ENCODE measurements around the gene LPP.
"Not testable (repeated sequence)": the region's sequence is repeated elsewhere in the genome, so short reads cannot be mapped to it uniquely, and the experiment has no call there.

Gene LPP

GRCh38 chr3:188602111-188602510 lies 448.2 kb downstream of the LPP start:
- H3K9me3 Mint-ChIP-seq: no peaks in the 10 kb centered on the region
- no peaks in the 10 kb centered on the region for H3K27me3 Mint-ChIP-seq
- intact Hi-C loops (cut with micrococcal nuclease): no loop called here

GRCh38 chr3:188602620-188603019 lies 448.7 kb downstream of the LPP start:
- H3K9me3 Mint-ChIP-seq: no peaks in the 10 kb centered on the region
- H3K27ac Mint-ChIP-seq: no peak overlapping the region
- no peaks in the 10 kb centered on the region for H3K27me3 Mint-ChIP-seq
- H3K4me3 Mint-ChIP-seq: no peak overlapping the region
- intact Hi-C loops (cut with micrococcal nuclease): no loop called here
- peaks cover 27% of the 10 kb centered on the region for H3K4me1 Mint-ChIP-seq (ENCODE audit: low read depth)
- H3K36me3 Mint-ChIP-seq (ENCODE audit: low read depth): peaks cover 7% of the 10 kb centered on the region

More at GRCh38 chr3:188602111-188602510, 448.2 kb downstream of the LPP start:
- Mint-ChIP-seq H3K4me1 (ENCODE audit: low read depth) (peaks cover 26% of the 10 kb centered on the region), H3K4me3 (no peak overlapping the region), H3K27ac (no peak overlapping the region), H3K36me3 (ENCODE audit: low read depth) (peaks cover 7% of the 10 kb centered on the region)

GRCh38 chr3:188604651-188605050 lies 450.7 kb downstream of the LPP start:
- H3K36me3 Mint-ChIP-seq (ENCODE audit: low read depth): peaks cover 24% of the 10 kb centered on the region
- H3K27me3 Mint-ChIP-seq: no peaks in the 10 kb centered on the region

GRCh38 chr3:188605231-188605630 lies 451.3 kb downstream of the LPP start:
- no peak overlapping the region for H3K4me3 Mint-ChIP-seq
- intact Hi-C loops (cut with micrococcal nuclease): no loop called here
- H3K27ac Mint-ChIP-seq: no peak overlapping the region
- H3K36me3 Mint-ChIP-seq (ENCODE audit: low read depth): peaks cover 30% of the 10 kb centered on the region
- peaks cover 10% of the 10 kb centered on the region for H3K9me3 Mint-ChIP-seq
- H3K27me3 Mint-ChIP-seq: no peaks in the 10 kb centered on the region
- peaks cover 27% of the 10 kb centered on the region for H3K4me1 Mint-ChIP-seq (ENCODE audit: low read depth)

More at GRCh38 chr3:188604651-188605050, 450.7 kb downstream of the LPP start:
- H3K27ac Mint-ChIP-seq: no peak overlapping the region
- intact Hi-C loops (cut with micrococcal nuclease): no loop called here
- H3K4me3 Mint-ChIP-seq: no peak overlapping the region
- peaks cover 10% of the 10 kb centered on the region for H3K9me3 Mint-ChIP-seq
- H3K4me1 Mint-ChIP-seq (ENCODE audit: low read depth): peaks cover 27% of the 10 kb centered on the region

- Mint-ChIP-seq H3K27me3 (no peaks in the 10 kb centered on the region), H3K9me3 (peaks cover 10% of the 10 kb centered on the region), H3K36me3 (ENCODE audit: low read depth) (peaks cover 36% of the 10 kb centered on the region), H3K27ac (peak overlapping the region; percentile 55), H3K4me3 (no peak overlapping the region), H3K4me1 (ENCODE audit: low read depth) (peaks cover 27% of the 10 kb centered on the region)
- intact Hi-C loops (cut with micrococcal nuclease): no loop called here
Observed at GRCh38 chr3:188605905-188606304, 451.9 kb downstream of the LPP start.

- peaks cover 50% of the 10 kb centered on the region for H3K36me3 Mint-ChIP-seq (ENCODE audit: low read depth)
- no peak overlapping the region for H3K4me3 Mint-ChIP-seq
- H3K27ac Mint-ChIP-seq: no peak overlapping the region
- H3K9me3 Mint-ChIP-seq: peaks cover 10% of the 10 kb centered on the region
- intact Hi-C loops (cut with micrococcal nuclease): no loop called here
- H3K4me1 Mint-ChIP-seq (ENCODE audit: low read depth): peaks cover 27% of the 10 kb centered on the region
- no peaks in the 10 kb centered on the region for H3K27me3 Mint-ChIP-seq
Observed at GRCh38 chr3:188607805-188608315, 453.9 kb downstream of the LPP start.

GRCh38 chr3:188608401-188608800 lies 454.4 kb downstream of the LPP start:
- Mint-ChIP-seq H3K27ac (no peak overlapping the region), H3K27me3 (no peaks in the 10 kb centered on the region), H3K9me3 (peaks cover 10% of the 10 kb centered on the region), H3K4me1 (ENCODE audit: low read depth) (peaks cover 27% of the 10 kb centered on the region), H3K36me3 (ENCODE audit: low read depth) (peaks cover 50% of the 10 kb centered on the region), H3K4me3 (no peak overlapping the region)
- intact Hi-C loops (cut with micrococcal nuclease): no loop called here

GRCh38 chr3:188613721-188614120 lies 459.8 kb downstream of the LPP start:
- intact Hi-C loops (cut with micrococcal nuclease); H3K27ac Mint-ChIP-seq; H3K4me1 Mint-ChIP-seq (ENCODE audit: low read depth); H3K9me3 Mint-ChIP-seq; H3K4me3 Mint-ChIP-seq; H3K27me3 Mint-ChIP-seq: not testable (repeated sequence)
- H3K36me3 Mint-ChIP-seq (ENCODE audit: low read depth): peaks cover 46% of the 10 kb centered on the region

GRCh38 chr3:188617270-188617669 lies 463.3 kb downstream of the LPP start:
- Mint-ChIP-seq H3K9me3 (no peaks in the 10 kb centered on the region), H3K36me3 (ENCODE audit: low read depth) (peaks cover 14% of the 10 kb centered on the region), H3K4me1 (ENCODE audit: low read depth) (peaks cover 7% of the 10 kb centered on the region), H3K4me3 (no peak overlapping the region), H3K27me3 (no peaks in the 10 kb centered on the region), H3K27ac (no peak overlapping the region)
- intact Hi-C loops (cut with micrococcal nuclease): no loop called here

- intact Hi-C loops (cut with micrococcal nuclease): no loop called here
- H3K4me3 Mint-ChIP-seq: no peak overlapping the region
- peaks cover 11% of the 10 kb centered on the region for H3K36me3 Mint-ChIP-seq (ENCODE audit: low read depth)
- H3K27ac Mint-ChIP-seq: no peak overlapping the region
- H3K4me1 Mint-ChIP-seq (ENCODE audit: low read depth): peaks cover 7% of the 10 kb centered on the region
- no peaks in the 10 kb centered on the region for H3K9me3 Mint-ChIP-seq
- no peaks in the 10 kb centered on the region for H3K27me3 Mint-ChIP-seq
Observed at GRCh38 chr3:188617988-188618701, 464.2 kb downstream of the LPP start.

- Mint-ChIP-seq H3K27ac (no peak overlapping the region), H3K4me3 (no peak overlapping the region), H3K4me1 (ENCODE audit: low read depth) (peaks cover 13% of the 10 kb centered on the region), H3K9me3 (peaks cover 10% of the 10 kb centered on the region), H3K36me3 (ENCODE audit: low read depth) (no peaks in the 10 kb centered on the region), H3K27me3 (no peaks in the 10 kb centered on the region)
- intact Hi-C loops (cut with micrococcal nuclease): no loop called here
Observed at GRCh38 chr3:188620752-188621151, 466.8 kb downstream of the LPP start.

- intact Hi-C loops (cut with micrococcal nuclease): no loop called here
- peaks cover 20% of the 10 kb centered on the region for H3K36me3 Mint-ChIP-seq (ENCODE audit: low read depth)
- H3K27ac Mint-ChIP-seq: no peak overlapping the region
- peaks cover 7% of the 10 kb centered on the region for H3K4me1 Mint-ChIP-seq (ENCODE audit: low read depth)
- H3K27me3 Mint-ChIP-seq: no peaks in the 10 kb centered on the region
- H3K4me3 Mint-ChIP-seq: no peak overlapping the region
- peaks cover 10% of the 10 kb centered on the region for H3K9me3 Mint-ChIP-seq
Observed at GRCh38 chr3:188624384-188624783, 470.4 kb downstream of the LPP start.

- Mint-ChIP-seq H3K4me1 (ENCODE audit: low read depth) (peaks cover 7% of the 10 kb centered on the region), H3K9me3 (peaks cover 10% of the 10 kb centered on the region), H3K27ac (no peak overlapping the region), H3K27me3 (no peaks in the 10 kb centered on the region), H3K4me3 (no peak overlapping the region), H3K36me3 (ENCODE audit: low read depth) (peaks cover 20% of the 10 kb centered on the region)
- intact Hi-C loops (cut with micrococcal nuclease): no loop called here
Observed at GRCh38 chr3:188624828-188625227, 470.9 kb downstream of the LPP start.

GRCh38 chr3:188627652-188628051 lies 473.7 kb downstream of the LPP start:
- peaks cover 20% of the 10 kb centered on the region for H3K36me3 Mint-ChIP-seq (ENCODE audit: low read depth)
- no peak overlapping the region for H3K4me3 Mint-ChIP-seq
- H3K9me3 Mint-ChIP-seq: peaks cover 10% of the 10 kb centered on the region
- intact Hi-C loops (cut with micrococcal nuclease): no loop called here
- peaks cover 7% of the 10 kb centered on the region for H3K4me1 Mint-ChIP-seq (ENCODE audit: low read depth)
- no peaks in the 10 kb centered on the region for H3K27me3 Mint-ChIP-seq
- H3K27ac Mint-ChIP-seq: no peak overlapping the region

Data from dendritic cell treated with granulocyte-macrophage colony-stimulating factor and Interleukin-4, amounts not matched to agents 40 ng/mL and 50 ng/mL, for 4 days (primary cell).